ENCODE measurements around the gene SCN4B. TPM values are rescaled to one million over a fixed set of nuclear protein-coding genes. Genes with fewer than 3 reads are reported as not detected.

Gene SCN4B
- total RNA-seq, 1 donor from 2014 or later: 0.42 TPM

GRCh38 chr11:118175993-118176777 is 23.6 kb upstream of the SCN4B start, which contains the start of gene SCN2B:
Gene SCN2B (minus strand): TSS chr11:118176639. CDS start chr11:118176431, 208 bp downstream.
- Mint-ChIP-seq H3K4me3 (ENCODE audit: unreplicated experiment) (peak within 1 kb of the TSS; percentile 49), H3K4me1 (ENCODE audit: low read depth) (peaks cover 10% of the 10 kb centered on the region), H3K27ac (ENCODE audit: unreplicated experiment) (no peak within 1 kb of the TSS), H3K27me3 (ENCODE audit: low read depth) (peaks cover 39% of the 10 kb centered on the region), H3K9me3 (ENCODE audit: low read depth) (no peaks in the 10 kb centered on the region), H3K36me3 (ENCODE audit: low read depth) (no peaks in the 10 kb centered on the region)
- no peak for DNase-seq (ENCODE audit: low spot score)
- no peak for TF ChIP-seq CTCF (IDR thresholded peaks at IDR 0.05)

DNA sequence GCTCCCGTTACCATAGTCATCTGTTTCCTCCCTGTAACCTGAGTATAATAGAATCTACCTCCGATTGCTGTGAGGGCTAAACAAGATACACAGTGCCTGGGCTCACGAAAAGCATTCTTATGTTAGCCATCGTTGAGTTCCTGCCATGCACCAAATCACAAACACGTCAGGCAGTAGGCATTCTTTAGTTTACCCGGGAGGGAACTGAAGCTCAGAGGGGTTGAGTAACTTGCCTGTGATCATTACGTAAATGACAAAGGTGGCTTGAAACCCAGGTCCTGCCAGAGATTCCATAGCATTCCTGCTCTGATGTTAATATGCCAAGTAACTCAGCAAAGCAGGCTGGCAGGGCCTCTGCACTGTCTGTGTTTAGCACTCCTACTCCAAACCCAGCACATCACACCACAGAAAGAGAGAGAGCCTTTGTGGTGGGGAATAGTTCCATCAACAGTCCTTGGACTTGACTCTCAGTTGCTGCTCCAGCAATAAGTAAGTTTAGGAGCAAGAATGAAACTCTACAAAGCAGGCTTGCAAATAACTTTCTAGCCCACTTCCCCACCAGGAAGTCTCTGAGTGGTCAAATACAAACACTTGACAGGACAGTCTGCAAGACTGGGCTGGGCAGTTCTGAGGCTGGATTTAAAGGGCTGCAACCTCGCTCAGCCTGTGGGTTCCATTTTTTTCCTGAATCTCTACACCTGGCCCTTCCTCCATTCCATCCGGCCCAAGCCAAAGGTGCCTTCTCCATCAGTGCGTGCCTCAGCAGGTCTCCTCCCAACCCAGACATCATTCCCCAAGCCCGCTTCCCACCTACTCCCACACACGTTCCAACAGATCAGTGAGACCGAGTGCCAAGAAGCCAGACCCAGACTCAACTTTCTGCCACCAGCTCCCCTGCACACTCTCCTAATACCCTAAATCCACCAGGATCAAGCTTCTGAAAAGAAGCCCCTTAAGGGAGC is 22.7 kb upstream of the SCN4B start:
- no peaks in the 10 kb centered on the region for H3K36me3 Mint-ChIP-seq (ENCODE audit: low read depth)
- H3K4me1 Mint-ChIP-seq (ENCODE audit: low read depth): peaks cover 6% of the 10 kb centered on the region
- H3K9me3 Mint-ChIP-seq (ENCODE audit: low read depth): no peaks in the 10 kb centered on the region
- no peak for TF ChIP-seq CTCF (IDR thresholded peaks at IDR 0.05)
- no peak for DNase-seq (ENCODE audit: low spot score)
- H3K27me3 Mint-ChIP-seq (ENCODE audit: low read depth): peaks cover 43% of the 10 kb centered on the region
- H3K27ac Mint-ChIP-seq (ENCODE audit: unreplicated experiment): no peak overlapping the region
- H3K4me3 Mint-ChIP-seq (ENCODE audit: unreplicated experiment): no peak overlapping the region

DNA sequence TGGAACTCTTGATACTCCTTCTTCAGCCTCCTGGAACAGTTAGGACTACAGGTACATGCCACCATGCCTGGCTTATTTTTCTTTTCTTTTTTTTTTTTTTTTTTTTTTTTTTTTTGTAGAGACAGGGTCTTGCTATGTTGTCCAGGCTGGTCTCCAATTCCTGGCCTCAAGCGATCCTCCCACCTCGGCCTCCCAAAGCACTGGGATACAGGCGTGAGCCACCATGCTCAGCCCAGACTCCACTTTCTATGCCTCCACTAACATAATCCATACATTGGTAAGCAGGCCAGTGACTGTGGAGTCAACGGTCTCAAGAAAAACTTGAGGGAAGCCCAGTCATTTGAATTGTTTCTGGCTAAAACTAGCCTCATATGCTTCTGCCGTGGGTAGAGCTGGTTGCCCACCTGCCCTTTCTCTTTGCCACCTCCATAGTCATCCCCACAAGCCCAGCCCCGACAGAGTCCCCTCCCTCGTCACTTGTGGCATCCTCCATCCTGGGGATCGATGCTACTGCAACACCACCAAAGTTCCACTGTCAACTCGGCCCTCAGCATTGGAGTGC is 21.5 kb upstream of the SCN4B start:
- H3K4me1 Mint-ChIP-seq (ENCODE audit: low read depth): peaks cover 5% of the 10 kb centered on the region
- no peak overlapping the region for H3K27ac Mint-ChIP-seq (ENCODE audit: unreplicated experiment)
- no peak overlapping the region for H3K4me3 Mint-ChIP-seq (ENCODE audit: unreplicated experiment)
- H3K36me3 Mint-ChIP-seq (ENCODE audit: low read depth): no peaks in the 10 kb centered on the region
- DNase-seq (ENCODE audit: low spot score): peak; percentile 63
- peaks cover 55% of the 10 kb centered on the region for H3K27me3 Mint-ChIP-seq (ENCODE audit: low read depth)
- TF ChIP-seq CTCF (IDR thresholded peaks at IDR 0.05): no peak
- no peaks in the 10 kb centered on the region for H3K9me3 Mint-ChIP-seq (ENCODE audit: low read depth)

- H3K4me1 Mint-ChIP-seq (ENCODE audit: low read depth): peaks cover 5% of the 10 kb centered on the region
- no peaks in the 10 kb centered on the region for H3K9me3 Mint-ChIP-seq (ENCODE audit: low read depth)
- no peak for DNase-seq (ENCODE audit: low spot score)
- no peak overlapping the region for H3K27ac Mint-ChIP-seq (ENCODE audit: unreplicated experiment)
- no peak for TF ChIP-seq CTCF (IDR thresholded peaks at IDR 0.05)
- H3K4me3 Mint-ChIP-seq (ENCODE audit: unreplicated experiment): no peak overlapping the region
- peaks cover 72% of the 10 kb centered on the region for H3K27me3 Mint-ChIP-seq (ENCODE audit: low read depth)
- no peaks in the 10 kb centered on the region for H3K36me3 Mint-ChIP-seq (ENCODE audit: low read depth)
Measured at GRCh38 chr11:118172356-118172755, 19.7 kb upstream of the SCN4B start.

All from chondrocyte (in vitro differentiated cells).